ENCODE measurements around the gene GOLM1.
"Not testable (repeated sequence)": the region's sequence is repeated elsewhere in the genome, so short reads cannot be mapped to it uniquely, and the experiment has no call there.

GOLM1 gene, protein sequence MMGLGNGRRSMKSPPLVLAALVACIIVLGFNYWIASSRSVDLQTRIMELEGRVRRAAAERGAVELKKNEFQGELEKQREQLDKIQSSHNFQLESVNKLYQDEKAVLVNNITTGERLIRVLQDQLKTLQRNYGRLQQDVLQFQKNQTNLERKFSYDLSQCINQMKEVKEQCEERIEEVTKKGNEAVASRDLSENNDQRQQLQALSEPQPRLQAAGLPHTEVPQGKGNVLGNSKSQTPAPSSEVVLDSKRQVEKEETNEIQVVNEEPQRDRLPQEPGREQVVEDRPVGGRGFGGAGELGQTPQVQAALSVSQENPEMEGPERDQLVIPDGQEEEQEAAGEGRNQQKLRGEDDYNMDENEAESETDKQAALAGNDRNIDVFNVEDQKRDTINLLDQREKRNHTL

DNA sequence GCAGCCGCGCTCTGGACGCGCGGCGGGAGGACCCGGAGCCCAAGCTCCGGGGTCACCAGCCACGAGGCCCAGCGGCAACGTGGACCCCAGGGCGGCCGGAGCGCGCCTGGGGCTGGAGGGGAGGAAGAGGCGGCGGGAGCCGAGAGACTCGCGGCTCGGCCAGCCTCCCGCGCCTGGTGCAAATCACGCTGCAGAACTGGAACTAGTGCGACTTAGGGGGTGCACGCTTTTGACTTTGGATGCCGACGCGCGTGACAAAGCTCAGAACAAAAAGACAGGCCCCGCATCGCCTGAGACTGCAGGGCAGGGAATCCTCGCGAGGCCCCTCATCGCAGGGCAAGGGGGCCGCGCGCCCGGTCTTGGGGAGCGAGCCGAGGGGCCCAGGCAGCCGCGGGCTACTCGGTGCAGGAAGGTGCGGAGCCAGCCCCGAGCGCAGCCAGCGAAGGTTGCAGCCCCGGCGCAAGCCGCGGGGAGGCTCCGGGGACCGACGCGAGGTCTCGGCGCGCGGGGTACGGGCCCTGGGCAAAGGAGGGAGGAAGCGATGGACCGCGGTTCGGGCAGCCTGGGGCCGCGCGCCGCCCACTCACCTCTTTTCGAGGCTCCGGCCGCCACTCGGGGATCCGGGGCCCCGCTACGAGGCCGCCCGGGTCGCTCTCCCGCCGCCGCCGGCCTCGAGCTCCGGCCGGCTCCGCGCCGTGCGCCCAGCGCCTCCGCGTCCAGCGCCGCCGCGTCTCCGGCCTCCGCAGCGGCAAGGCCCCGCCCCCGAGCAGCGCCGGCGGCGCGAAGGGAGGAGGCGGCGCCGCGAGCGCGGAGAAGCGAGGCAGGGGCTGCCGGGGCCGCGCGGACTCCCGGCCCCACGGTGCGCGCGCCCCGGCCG, at the start of gene GOLM1:
GOLM1 (minus strand) TSS at position 735 of the 877 bp plus-strand sequence. CDS start 20,238 bp downstream, outside the sequence.
- DNase-seq = no peak

DNA sequence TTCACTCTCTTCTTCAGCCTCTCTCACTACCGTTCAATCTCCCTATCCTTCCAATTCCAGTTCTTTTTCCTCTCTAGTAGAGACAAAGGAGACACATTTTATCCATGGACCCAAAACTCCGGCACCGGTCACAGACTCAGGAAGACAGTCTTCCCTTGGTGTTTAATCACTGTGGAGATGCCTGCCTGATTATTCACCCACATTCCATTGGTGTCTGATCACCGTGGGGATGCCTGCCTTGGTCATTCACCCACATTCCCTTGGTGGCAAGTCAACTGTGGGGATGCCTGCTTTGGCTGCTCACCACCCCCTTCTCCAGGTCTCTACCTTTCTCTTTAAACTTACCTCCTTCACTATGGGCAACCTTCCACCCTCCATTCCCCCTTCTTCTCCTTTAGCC, 47.3 kb upstream of the GOLM1 start:
- DNase-seq = not testable (repeated sequence)

GRCh38 chr9:86145960-86146359, 46.6 kb upstream of the GOLM1 start:
- not testable (repeated sequence) for DNase-seq

DNA sequence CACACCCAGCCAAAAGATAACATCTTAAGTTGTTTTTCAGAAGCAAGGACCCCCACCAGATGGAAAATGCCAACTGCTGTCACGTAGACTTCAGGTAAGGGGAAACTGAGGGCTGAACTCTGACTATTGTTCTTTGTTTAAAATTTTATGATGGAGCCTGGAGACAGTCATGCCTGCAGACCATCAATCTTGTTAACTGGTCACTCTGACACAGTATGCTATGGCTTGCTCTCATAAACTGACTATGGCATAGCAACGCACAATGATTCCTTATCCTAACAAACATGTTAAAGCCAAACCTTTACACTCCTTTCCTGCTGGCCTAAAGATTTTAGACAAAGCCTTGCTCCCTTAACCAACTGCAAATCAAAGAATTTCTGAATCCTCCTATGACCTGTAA, 43.6 kb upstream of the GOLM1 start:
- DNase-seq = no peak

- no peak for DNase-seq
Measured at GRCh38 chr9:86141843-86142242, 42.5 kb upstream of the GOLM1 start.

DNA sequence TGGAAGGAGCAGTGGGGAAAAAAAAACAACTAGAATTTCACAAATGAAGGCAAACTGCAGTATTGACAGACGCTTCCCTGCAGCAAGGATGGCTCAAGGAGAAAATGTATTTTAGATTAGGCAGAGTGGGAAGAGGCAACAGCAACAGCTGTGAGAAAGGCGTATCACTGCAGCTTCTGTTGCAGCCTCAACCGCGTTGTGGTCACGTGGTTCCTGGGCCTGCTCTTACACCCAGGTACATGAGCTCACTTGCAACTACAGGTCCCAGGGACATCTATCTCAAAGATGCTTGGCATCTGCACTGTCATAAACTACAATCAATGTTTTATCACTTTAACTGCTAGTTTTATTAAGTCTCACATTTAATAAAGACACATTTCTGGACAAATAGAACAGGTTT, 36.0 kb upstream of the GOLM1 start:
- DNase-seq = no peak

- no peak for DNase-seq
Measured at GRCh38 chr9:86134361-86134760, 35.0 kb upstream of the GOLM1 start.

DNA sequence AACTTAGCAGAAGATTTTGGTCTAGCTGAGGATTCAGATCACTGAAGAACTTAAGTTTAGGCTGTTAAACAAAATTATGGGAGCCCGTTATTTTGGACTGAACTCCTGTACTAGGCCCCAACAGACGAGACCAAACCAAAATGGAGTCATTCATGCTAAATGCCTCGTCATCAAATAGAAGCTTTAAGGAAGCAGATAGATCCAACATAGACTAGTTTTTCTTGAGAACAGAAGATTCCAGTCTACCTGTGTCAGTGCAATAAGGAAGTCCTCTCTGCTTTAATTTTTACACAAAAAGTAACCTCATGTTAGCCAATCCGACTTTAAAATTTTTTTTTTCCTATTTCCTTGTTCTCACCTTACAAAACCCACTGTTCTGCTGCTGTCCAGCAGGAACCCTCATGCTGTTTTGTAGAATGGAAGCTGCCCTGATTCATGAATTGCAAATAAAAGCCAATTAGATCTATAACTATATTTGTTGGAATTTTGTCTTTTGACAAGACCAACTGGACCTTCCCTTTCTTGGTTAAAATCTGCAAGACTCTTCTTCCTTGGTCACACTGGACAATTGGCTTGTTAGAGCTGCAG, 29.0 kb upstream of the GOLM1 start:
- no peak for DNase-seq

DNA sequence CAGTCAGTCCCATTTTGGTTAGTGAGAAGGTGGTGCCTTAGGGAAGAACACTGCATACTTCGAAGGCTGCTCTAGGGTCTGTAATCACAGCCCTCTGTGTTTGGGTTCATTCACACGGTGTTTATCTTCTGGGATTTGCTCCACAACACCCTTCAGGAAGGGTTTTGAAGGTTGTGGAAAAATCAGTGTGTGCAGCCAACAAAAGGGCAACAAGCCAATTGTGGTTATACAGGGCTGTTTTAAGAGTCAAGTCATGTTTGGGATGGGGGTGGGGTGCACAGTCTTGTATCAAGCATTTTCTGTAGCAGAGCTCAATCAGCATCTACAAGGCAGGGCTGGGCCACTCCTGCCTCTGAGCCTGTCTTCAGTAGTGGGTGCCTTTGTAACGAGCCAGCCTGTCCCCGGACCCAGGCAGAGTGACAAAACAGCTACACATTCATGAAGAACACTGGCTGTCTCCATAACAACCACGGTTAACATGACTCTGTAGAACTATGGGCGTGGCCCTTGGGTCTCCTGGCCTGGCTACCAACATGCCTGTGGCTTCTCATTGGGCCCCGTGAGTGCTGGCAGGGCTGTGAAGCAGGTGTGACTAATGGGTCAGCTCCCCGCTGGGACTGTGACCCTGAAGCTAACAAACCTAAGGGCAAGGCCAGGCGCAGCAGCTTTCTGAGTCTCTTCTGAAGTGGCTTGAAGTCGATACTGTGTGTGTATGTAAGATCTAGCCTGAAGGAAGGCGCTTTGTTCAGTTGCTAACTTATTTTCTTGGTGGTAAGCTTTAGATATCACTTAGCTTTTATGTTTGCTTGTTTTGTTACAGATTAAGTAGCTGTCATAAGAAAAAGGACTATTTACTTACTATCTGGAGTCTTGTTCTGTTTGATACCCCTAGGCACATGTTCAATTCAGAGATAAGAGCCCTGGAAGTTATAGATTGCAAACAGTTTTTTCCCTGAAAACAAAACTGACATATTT, 27.9 kb upstream of the GOLM1 start:
- DNase-seq = no peak

DNA sequence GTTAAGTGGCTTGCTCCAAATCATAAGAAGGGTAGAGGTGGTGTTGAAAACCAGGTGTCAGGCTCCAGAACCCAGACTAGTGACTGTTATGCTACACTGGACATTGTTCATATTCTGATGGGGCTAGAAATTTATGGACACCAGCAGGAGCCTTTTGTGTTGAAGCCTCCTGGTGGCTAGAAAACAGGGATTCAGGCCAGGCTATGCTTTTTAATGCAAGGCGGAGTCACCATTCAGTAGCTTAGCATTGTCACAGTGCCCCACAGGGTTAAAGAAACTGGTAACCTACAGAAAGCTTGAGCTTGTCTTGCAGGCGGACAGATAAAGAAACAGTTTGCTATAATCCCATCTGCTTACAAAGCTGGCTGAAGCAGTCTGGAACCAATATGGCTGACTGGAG, 23.0 kb upstream of the GOLM1 start:
- no peak for DNase-seq

GRCh38 chr9:86119457-86119856, 20.1 kb upstream of the GOLM1 start:
- DNase-seq = no peak

DNA sequence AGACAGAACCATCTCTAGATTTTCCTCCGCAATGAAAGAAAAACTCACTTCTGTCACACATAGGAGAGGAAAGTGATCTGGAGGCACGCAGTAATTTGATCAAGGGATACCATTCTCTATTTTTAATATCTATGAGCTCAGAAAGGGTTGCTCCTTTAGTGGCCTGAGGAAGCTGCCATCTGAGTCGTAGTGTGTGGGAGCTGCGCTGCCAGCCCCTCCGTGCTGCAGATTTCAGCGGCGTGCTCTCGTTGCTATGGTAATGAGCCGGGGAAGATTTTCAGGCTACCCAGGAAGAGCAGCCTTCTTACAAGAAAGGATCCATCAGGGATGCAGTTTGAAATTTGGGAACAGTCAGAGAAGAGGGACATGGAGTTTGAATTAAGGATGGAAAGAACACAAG, 17.1 kb upstream of the GOLM1 start:
- no peak for DNase-seq

DNA sequence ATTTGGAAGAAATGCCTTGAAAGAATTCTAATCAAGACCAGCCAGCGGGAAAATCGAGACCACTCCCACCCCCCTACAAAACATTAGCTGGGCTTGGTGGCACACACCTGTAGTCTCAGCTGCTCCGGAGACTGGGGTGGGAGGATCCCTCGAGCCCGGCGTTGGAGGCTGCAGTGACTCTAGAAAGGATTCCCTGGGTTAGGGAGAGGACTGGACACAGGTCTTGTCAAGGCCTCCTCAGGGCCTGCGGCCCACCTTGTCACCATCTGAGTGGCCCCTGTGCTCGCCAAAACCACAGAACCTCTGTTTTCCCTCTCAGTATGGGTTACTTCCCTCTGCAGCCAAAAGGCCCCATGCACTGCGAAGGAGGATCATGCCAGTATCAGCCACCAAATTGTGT, 16.5 kb upstream of the GOLM1 start:
- DNase-seq = no peak

DNA sequence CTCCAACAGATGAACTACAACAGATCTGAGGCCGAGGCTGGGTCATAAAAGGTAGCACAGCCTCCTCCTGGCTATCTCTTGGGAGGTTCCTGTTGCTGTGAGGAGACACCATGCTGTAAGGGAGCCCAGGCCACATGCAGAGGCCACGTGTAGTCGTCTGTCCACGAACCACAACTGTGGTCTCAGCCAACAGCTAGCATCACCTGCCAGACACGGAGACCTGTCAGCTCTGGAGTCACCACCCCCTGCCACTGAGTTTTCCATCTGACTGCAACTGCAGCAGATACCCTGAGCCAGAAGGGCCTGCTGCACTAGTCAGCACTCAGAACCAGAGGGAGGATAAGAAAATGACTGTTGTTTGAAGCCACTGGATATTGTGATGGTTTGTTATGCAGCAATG, 12.7 kb upstream of the GOLM1 start:
- DNase-seq = no peak

DNA sequence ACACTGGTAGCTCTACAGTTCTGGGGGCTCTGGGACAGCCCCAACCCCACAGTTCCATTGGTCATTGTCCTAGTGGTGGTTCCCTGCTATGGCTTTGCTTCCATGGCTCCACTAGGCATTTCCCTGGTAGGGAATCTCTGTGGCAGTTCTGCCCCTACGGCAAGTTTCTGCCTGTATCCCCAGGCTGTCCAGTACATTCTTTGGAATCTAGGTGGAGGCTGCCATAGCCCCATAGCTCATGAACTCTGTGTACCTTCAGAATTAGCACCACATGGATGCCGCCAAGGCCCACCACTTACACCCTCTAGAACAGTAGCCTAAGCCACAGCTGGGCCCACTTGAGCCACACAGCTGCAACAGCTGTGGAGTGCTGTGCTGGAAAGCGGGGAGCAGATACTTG, 3.3 kb upstream of the GOLM1 start:
- no peak for DNase-seq

DNA sequence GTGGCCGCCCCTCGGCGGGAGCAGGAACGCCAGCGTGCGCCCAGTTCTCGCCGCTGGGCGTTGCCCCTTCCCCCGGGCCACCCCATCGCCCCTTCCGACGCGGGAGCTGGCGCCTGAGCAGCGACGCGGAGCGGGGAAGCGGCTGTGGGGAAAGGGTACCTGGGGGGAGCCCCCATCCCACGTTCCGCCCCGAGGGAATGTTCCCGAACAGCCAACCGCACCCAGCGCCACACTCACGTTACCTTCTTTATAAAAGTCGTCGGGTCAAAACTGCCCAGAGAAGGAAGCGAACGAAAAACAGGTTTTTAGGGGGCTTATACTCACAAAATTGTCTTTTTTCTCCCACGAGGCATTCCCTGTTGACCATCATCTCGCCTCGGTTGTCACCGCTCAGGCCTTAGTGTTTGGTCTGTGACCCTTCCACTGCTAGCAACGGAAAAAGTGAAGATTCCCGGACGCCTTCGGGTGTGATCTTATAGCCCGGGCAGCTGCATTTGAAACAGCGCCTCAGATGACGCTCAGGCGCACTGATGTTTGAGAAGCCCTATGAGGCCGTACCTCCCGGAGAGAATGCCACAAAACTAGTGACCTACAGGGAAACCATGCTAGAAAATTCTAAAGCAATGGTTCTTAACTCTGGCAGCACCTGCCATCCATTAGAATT, 475 bp upstream of the GOLM1 start:
- DNase-seq = no peak

GRCh38 chr9:86097510-86098224, 1.7 kb downstream of the GOLM1 start:
- no peak for DNase-seq

DNA sequence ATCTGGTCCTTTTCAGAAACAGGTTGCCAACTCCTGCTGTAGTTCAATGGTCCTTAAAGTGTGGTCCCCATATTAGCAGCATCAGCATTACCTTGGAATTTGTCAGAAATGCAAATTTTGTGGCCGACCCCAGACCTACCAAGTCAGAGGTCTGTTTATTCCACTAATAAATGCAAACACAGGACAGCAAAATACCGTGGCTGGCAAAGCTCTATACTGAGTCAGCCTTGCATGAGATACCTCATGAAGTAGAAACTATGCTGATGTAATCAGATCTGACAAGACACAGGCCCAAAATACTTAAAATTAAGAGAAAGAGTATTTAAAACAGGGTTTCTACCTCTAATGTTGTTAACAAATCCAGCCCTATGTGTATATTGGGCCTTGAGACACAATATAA, 3.0 kb downstream of the GOLM1 start:
- no peak for DNase-seq

- DNase-seq = no peak
Measured at GRCh38 chr9:86093788-86094555, 5.4 kb downstream of the GOLM1 start.

- DNase-seq = no peak
Measured at GRCh38 chr9:86091477-86091876, 7.9 kb downstream of the GOLM1 start.
